SHP77 (cell line): ENCODE data around the gene MEST.
"Not testable (repeated sequence)": the region's sequence is repeated elsewhere in the genome, so short reads cannot be mapped to it uniquely, and the experiment has no call there.

Source experiments
- DNase-seq, 2 experiments: peaks; one replicate each; lab custom pipeline; 2025; lab: John Stamatoyannopoulos, UW

The MEST gene

DNA sequence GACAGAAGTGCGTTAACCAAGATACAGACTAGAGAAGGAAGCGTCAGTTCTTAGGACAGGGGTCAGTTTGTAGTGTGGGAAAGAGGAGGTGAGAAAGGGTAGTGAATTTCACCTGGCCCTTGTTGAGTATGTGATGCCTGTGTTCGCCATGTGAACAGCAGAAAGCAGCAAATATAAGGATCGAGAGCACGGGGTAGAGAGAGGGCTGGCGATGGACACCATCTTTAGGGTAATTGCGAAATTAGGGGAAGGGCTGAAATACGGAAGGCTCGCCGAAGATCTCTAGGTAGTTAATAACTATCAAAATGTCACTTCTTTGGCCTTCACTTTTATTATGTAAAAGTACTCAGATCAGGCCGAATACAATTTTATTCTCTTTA is 6.2 kb upstream of the MEST start:
- DNase-seq = no peak

DNA sequence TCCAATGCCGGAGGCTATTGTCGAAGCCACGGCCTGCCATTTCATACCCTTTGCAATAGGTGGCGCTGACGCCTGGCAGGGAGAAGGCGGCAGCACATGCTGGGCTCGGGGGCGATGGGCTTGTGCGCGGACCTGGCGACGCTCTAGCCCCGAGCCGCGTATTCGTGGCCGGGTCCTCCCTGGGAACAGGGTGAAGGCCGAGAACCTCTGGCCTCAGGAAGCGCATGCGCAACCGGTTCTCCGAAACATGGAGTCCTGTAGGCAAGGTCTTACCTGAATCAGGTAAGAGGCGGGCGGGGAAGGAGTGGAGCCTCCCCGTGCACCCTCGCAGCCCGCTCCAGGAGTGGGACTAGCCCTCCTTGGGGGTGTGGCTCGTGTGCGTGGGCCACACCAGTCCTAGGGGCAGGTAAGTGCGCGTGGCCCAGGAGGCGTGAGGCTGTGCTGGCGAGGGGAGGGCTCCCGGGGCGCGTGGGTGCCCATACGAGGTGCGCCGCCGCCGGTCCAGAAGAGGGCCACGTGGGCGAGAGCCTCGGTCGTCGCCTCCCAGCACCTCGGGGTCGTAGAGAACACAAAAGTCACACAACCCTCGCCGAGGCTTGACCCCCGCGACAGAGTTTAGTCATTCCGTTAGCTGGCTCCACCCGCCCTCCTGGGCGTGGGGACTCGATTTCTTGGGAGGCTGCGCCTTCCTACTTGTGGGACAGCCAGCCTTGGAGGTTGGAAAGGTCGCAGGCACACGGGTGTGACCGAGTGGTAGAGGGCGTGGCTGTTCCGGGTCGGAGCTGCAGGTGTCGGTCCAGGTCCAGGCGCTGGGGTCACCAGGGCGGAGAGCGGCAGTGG is 5.6 kb upstream of the MEST start:
- peak; percentile 95 to 96 for DNase-seq

DNA sequence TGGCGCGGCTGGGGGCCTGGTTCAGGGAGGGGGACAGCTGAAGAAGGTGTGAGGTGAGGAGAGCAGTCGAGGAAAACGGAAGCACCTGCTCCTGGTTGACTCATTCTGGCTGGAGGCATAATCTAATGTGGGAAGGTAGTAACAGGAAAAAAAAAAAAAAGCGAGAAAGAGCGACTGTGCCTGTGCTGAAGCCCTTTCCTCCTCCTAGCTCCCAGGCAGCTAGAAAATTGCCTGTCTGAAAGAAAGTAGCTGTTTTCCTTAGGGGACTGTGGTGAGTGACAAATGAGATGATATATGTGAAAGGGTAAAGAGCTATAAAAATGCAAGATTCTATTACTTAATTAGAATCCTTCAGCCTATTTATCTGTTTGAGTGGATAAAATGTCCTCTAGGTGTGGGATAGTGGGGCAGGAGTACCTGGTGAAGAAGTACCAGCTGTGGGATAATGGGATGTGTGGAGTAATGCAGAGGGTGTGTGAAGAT is 4.9 kb upstream of the MEST start:
- DNase-seq = peak in 1 of 2 experiments; percentile 12

DNA sequence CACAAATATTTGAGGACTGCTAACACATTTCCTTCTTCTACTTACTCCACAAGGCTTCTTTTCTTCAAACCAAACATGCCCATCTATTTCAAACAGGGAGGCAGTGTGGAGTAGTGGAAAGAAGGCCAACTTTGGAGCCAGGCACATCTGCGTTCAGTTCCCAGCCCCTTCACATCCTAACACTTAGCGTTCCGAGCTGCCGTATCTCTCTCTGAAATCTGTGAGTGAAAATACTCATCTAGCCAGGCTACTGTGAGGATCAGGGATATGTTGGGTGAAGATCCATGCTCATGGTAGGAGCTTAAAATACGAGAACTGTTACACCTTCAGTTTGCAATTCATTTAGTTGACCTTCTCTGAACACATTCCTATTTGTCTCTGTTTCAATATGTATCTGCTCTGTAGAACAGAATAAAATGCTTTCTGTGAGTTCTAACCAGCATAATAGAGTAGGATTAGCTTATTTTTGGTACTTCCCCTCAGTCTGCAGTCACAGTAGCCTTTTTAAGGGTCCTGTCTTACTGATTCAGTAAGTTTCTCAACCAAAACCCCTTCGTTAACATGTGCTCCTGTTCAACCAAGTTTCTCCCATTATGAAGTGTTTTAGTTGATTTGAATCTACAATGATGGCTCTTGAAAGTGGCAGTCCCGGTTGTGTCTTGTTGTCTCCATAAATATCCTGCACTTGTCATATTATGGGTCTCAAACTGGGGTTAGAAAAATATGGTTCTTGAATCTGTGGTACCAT is 3.3 kb upstream of the MEST start:
- DNase-seq = no peak

DNA sequence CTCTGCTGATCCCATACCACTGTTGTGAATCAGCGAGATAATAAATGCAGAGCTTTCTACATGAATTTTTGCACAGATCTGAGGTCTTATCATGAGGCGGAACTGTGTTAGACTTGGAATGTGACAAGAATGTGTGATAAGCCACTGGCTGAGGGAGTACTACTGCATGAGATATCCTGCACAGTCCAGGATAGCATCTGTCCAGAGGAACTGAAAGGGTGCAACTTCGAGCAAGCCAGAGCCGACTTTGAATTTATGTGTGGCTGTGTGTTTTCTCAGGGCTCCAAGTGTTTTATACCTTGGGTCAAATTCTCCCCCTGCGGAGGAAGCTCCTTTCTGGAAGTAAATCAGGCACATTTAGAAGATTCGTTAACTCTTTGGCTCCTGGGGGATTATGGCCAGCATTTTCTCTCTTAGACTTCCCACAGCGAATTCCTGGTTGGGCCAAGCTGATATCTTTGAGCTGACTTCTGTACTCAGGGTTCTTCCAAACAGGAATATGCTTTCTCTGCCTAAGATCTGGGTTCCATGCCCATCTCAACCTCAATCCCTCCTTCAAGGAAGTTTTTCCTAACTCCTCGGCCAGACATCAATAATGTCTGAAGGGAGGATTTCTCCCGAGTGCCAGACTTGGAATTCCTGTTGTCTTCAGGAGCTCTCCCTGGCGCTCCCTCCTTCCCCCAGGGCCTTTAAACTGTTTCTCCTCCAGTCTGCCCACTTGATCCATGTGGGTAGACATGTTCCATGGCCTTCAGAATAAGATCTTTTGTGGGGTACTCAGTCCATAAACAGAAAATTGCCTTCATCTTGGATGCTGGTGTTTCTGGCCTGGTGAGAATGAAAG is 2.5 kb upstream of the MEST start:
- DNase-seq = no peak

DNA sequence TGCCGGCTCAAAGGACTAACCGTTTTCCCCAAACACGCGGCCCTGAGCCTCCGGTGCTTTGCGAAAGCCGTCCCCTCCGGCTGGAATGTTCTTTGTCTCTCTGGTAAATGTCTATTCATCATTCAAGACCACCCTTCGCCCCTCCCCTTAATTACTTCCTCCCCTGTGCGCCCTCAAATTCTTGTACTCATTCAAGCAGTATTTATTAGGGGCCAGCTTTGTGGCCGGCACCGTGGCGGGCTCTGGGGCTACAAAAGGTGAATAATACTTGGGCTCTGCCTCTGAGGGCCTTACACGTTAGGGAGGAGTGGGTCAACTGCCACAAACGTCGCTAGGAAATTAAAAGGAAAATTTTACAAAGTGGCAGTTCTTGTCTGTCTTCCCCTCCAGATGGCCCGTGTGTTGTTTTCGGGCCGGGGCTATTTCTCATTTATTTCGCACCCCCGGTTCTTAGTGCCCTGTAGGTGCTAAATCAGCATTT is 1.5 kb upstream of the MEST start:
- no peak for DNase-seq

DNA sequence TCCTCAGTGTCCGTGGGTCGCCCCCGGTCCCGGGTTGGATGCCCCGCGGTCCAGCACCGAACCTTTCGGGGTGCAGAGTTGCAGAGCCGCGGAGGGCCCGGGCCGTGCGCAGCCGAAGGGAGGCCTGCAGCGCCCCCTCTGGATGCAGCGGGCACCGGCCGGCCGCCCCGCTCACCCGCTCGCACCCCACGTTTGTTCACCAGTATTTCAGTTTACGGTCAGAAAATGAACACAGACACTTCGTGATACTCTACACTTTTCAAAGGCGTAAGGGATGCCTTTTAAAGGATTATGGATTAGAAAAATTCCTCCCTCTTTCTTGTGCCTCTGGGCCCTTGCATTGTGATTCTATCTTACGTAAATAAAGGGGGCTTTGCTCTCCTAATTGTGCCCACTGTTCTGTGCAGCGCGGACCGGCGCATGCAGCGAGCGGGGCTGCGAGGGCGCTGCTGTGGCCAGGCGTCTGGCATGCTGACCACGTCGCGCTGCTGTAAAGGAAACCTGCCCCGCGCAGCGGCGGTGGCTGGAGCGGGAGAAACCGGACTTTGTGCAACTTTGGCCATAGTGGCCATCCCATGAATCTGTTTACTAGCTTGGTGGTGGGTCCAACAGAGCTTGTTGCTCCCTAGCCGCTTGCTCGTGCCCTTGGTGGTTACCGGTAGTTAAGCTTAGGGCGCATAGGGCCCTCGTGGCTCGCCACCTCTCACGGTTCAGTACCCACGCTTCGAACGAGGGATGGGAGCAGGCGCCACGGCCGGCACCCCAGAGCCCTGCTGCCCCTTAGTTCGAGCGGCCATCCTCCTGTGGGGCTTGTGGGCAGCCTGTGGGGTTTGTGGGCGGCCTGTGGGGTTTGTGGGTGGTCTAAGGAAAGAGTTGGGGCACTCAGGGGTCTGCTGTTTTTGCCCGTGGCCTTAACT is 739 bp upstream of the MEST start:
- no peak for DNase-seq

DNA sequence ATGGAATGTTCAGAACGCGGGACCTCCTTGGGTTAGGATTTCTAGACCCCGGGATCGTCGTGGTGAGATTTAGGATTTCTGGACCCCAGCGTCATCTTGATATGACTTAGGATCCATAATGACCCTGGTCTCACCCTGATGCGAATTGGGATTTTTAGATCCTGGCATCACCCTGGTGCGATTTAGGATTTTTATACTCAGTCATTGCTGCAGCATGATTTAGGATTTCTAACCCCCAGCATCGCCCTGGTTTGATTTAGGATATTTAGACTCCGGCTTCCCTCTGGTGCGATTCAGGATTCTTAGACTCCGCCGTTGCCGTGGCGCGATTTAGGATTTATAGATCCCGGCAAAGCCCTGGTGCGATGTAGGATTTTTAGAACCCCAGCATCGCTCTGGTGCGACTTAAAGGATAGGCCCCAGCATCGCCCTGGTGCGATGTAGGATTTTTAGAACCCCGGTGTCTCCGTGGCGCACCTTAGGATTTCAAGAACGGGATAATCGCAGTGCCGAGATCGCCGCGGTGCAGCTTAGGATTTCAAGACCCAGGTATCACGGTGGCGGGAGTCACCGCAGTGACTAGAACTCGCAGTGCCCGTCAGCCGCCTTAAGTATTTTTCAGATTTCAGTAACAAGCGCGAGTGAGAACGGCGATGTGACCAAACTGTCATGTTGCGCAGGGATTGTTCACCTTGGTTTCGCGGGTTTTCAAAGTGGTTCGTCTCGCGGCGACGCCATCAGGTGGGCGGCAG is 814 bp downstream of the MEST start:
- DNase-seq = no peak

DNA sequence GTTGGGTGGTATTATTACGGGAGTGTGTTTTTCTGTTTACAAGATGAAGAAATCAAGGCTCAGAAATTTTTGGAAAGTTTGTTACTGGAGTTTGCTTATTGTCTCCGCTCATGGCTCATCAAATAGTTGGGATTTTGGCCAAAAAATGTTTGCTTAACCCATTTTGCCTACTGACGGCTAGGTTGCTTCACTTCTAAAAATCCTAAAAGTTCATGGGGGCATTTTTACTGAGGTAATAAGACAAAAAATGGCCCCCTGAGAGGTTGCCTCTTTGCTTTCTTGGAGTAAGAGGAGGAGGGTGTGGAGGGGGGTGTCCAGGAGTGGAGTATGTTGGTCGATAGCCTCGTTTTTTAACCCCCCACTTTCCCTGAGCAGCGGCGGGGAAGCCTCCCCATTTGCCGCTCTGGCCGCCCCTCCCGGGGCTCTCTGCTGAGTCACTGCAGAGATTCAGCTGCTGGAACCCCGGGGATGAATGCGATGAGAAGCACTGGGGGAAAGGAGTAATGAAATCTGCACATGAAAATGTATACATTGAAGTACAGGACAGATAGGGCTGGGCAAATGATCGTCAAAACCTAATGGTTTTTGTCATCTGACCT is 1.5 kb downstream of the MEST start:
- DNase-seq = no peak

DNA sequence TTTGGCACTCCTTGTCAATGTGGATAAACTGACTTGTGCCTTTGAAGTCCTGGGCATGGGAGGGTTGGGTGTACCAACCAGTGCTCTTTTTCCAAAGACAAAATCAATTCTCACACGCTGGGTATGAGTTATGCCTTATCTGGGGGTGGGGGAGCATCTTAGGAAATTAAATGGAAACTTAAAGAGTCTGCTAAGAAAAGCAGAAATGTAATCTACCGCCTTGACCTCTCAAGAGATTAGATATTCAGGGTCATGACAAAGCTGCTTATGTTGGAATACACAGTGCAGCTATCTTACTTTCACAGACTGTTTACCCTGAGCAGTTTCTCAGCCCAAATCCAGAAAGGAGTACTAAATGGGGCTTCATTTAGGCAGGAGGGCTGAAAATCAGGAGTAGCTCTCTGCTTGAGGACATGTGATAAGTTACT is 2.6 kb downstream of the MEST start:
- no peak for DNase-seq

DNA sequence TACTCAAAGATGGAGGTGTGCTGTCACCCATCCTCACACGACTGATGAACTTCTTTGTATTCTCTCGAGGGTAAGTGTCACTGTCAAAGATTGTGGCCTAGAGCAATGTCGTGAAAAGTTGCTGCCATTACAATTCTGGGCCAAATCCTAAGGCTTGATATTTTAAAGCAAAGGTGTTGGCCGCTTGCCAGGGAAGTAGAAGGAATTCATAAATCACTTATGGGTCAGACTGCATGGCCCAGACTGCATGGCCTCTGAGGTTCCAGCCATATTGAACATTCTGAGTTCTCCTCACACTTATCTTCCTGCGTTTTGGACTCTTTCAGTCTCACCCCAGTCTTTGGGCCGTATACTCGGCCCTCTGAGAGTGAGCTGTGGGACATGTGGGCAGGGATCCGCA is 8.6 kb downstream of the MEST start:
- no peak for DNase-seq

DNA sequence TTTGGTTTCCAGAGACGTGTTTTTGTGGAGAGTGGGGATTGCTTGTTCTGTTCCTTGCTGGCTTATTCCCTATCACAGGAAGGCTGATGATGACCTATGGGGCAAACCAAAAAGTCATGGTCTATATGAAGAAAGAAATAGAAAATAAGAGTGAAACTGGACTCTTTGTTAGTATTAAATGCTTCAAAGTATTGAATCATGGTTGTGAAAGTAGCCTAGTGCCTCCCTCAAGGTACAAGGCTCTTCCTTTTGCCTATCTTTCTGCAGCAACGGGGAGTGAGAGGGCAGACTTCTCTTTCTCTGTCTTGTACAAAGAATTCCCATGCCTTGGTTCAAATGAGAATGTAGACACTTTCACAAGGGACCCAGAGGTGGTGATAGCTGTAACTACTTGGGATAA is 9.0 kb downstream of the MEST start:
- DNase-seq = no peak

DNA sequence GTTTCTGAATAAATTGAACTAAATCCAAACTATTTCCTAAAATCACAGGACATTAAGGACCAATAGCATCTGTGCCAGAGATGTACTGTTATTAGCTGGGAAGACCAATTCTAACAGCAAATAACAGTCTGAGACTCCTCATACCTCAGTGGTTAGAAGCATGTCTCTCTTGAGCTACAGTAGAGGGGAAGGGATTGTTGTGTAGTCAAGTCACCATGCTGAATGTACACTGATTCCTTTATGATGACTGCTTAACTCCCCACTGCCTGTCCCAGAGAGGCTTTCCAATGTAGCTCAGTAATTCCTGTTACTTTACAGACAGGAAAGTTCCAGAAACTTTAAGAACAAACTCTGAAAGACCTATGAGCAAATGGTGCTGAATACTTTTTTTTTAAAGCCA is 13.9 kb downstream of the MEST start:
- no peak for DNase-seq

DNA sequence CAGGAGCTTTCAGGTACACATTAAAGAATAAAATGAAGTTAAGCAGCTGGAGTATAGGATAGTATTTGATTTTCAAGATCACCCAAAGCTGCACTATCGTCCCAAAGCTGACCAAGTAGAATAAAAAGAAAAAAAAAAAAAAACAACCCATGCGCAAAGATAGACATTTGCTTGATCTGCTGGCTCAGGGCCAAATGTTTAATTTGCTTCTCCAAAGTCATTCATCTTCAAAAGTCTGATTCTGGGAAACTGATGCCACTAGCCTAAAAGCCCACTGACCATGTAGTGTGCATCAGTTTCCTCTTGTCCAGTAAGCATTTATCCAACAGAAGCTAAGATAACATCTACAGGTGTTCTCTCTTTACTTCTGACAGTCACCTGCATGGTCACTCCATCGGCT is 14.5 kb downstream of the MEST start:
- no peak for DNase-seq

DNA sequence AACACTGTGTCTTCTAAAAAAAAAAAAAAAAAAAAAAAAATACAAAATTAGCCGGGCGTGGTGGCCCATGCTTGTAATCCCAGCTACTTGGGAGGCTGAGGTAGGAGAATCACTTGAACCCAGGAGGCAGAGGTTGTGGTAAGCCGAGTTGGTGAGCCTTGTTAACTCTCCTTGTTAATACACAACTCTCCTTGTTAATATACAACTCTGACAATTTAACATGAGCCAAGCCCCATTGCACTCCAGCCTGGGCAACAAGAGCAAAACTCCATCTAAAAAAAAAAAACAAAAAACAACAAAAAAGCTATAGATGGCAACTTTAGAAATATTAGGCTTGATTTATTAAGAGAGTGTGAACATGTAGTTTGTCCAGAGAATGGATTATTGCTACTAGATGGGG is 20.2 kb downstream of the MEST start:
- not testable (repeated sequence) for DNase-seq

DNA sequence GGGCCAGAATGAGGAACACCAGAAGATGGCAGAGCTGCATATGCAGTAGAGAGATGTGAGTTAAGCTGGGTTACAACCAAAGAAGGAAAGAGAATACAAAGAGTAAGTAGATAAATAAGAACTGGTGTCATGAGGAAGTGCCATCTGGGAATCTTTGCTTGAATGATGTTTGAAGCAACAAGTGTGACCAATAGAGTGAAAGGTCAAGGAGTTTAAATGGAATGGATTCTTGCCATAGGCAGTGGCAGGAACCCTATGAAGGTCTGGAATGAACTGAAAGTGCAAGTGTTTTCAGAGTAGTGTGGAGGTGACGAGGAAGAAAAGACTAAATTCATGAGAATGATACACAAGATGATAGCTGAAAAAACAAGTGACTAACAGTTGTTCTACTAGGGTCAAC is 21.6 kb downstream of the MEST start:
- DNase-seq = no peak

DNA sequence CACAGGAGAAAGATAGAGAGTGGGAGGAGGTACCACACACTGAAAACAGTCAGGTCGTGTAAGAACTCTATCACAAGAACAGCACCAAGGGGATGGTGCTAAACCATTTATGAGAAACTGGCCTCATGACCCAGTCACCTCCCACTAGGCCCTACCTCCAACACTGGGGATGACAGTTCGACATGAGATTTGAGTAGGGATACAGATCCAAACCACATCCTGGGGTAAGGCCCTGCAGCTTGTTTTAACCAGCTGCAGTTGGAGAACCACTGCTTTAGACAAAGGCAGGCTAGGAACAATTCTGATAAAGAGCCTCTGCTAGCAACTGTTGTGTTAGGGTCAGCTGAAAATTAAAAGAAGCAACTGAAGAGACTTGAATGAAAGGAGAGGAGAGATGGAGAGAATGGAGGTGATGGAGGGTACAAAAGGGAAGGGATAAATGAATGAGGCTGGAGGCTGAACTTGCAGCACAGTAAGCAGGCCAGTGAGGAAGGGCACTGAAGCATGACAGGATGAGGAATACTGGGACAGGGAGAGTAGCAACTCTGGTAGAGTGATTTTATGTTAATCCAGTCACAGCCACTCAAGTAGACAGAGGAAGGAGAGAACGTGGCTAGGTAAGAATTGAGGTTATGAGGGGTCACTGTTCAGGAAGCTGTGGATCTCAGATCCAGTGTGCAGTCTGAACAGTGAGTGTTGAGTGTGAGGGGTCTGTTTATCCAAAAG is 23.6 kb downstream of the MEST start:
- no peak for DNase-seq

DNA sequence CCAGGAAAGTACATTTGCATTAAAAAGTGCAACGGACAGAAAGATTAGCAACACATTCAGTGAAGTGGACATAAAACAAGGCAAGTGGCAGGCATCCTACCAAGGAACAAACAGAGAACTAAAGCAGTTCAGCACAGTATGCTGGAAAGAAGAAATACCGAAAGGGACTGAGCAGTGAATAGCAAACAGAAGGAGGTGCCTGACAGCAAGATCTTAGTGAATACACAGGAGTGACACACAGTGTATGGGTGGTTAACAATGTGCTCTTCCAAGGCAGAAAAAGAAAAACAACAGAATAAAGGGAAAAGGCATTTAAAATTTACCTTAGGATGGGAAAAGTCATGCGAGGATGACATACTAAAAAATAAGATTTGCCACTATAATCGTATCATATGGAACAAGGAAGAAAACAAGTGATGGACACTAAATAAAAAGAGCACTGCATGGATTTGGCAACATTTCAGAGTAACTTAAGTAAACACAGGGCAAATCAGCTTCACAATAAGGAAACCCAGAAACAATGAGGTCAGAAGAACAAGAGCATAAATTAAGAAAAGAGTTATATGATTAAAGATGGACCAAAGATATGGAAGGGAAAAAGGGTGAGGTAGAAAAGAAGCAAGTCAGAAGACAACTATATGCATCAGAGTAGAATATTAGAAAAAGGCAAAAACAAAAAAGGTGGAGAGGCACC is 29.5 kb downstream of the MEST start:
- no peak for DNase-seq
